PC-3 (cell line): ENCODE data around the gene TMEM223. TPM values are rescaled to one million over a fixed set of nuclear protein-coding genes. Genes with fewer than 3 reads are reported as not detected.
A peak's percentile ranks its signal among the peaks of the same experiment; 100 is the strongest.

Source experiments
- ATAC-seq: fragments of 200-7000 bp; cut with Tn5 transposase; 2 replicates; pipeline ENCODE4 v1.9.1; 2020; ENCODE audit warnings: mild to moderate bottlenecking, moderate library complexity
- BruUV-seq: library from RNA; stranded (reverse); fragments of 400-500 nt; replicated peaks from 2 replicates; lab custom pipeline; 2021; lab: Mats Ljungman, UMichigan
- CTCF ChIA-PET: fragments of 300-600 bp; sonication (Branson Sonifier 250); formaldehyde crosslinking; loops from one replicate; lab custom pipeline; 2022; ENCODE audit warnings: antibody characterized with exemption; lab: Charles Lee
- POLR2A ChIA-PET: fragments of 300-600 bp; sonication (Branson Sonifier 250); formaldehyde crosslinking; loops from one replicate; lab custom pipeline; 2022; ENCODE audit warnings: antibody characterized with exemption; ENCODE audit not compliant: unreplicated experiment; lab: Charles Lee
- DNase-seq: peaks from one replicate; pipeline ENCODE4 v3.0.0-alpha.2; 2015
- H2AFZ ChIP-seq: fragments of 300-600 bp; sonication (generic); 2 replicates; pipeline ENCODE4 v1.6.0; 2016; ENCODE audit warnings: antibody characterized with exemption, low read length
- H3F3A ChIP-seq: fragments of 300-600 bp; sonication (generic); one replicate; pipeline ENCODE4 v1.6.0; 2017; ENCODE audit warnings: antibody characterized with exemption, low read length, control low read depth, mild to moderate bottlenecking; ENCODE audit not compliant: unreplicated experiment
- H3K27ac ChIP-seq: fragments of 300-600 bp; sonication (generic); 2 replicates; pipeline ENCODE4 v1.5.1; 2016; ENCODE audit warnings: mild to moderate bottlenecking, low read length
- H3K27me3 ChIP-seq: fragments of 300-600 bp; sonication (generic); 2 replicates; pipeline ENCODE4 v1.6.1; 2016; ENCODE audit warnings: low read length, mixed read lengths
- H3K36me3 ChIP-seq: fragments of 300-600 bp; sonication (generic); 2 replicates; pipeline ENCODE4 v1.6.1; 2016; ENCODE audit warnings: low read depth, mixed run types, low read length, mixed read lengths
- H3K4me1 ChIP-seq: fragments of 300-600 bp; sonication (generic); 2 replicates; pipeline ENCODE4 v1.5.1; 2016; ENCODE audit warnings: low read length; ENCODE audit not compliant: insufficient read depth
- H3K4me2 ChIP-seq: fragments of 300-600 bp; sonication (generic); 2 replicates; pipeline ENCODE4 v1.6.0; 2016; ENCODE audit warnings: low read length
- H3K4me3 ChIP-seq: fragments of 300-600 bp; sonication (generic); 2 replicates; pipeline ENCODE4 v1.5.1; 2016; ENCODE audit warnings: mild to moderate bottlenecking, low read length, mixed read lengths
- H3K79me2 ChIP-seq: fragments of 300-600 bp; sonication (generic); 2 replicates; pipeline ENCODE4 v1.6.1; 2017; ENCODE audit warnings: low read length, mixed read lengths
- H3K9ac ChIP-seq: fragments of 300-600 bp; sonication (generic); 2 replicates; pipeline ENCODE4 v1.6.0; 2016; ENCODE audit warnings: mild to moderate bottlenecking, low read length
- H3K9me2 ChIP-seq: fragments of 300-600 bp; sonication (generic); replicated peaks from 2 replicates; pipeline ENCODE4 v1.6.1; 2016; ENCODE audit warnings: mixed run types, low read length, mixed read lengths
- H3K9me3 ChIP-seq: fragments of 300-600 bp; sonication (generic); 2 replicates; pipeline ENCODE4 v1.6.1; 2016; ENCODE audit warnings: low read length, mixed read lengths
- H4K20me1 ChIP-seq: fragments of 300-600 bp; sonication (generic); 2 replicates; pipeline ENCODE4 v1.6.1; 2016; ENCODE audit warnings: low read length, mixed read lengths
- EZH2 ChIP-seq: fragments of 300-600 bp; sonication (generic); IDR thresholded peaks from one replicate; pipeline ENCODE4 v1.6.1; 2017; ENCODE audit warnings: antibody characterized with exemption, mild to moderate bottlenecking, low read length; ENCODE audit not compliant: unreplicated experiment
- EZH2phosphoT487 ChIP-seq: fragments of 300-600 bp; sonication (generic); IDR thresholded peaks from 2 replicates; pipeline ENCODE4 v1.6.1; 2018; ENCODE audit warnings: mild to moderate bottlenecking, antibody characterized with exemption, low read length, borderline replicate concordance
- intact Hi-C: fragments of 100-400 bp; cut with micrococcal nuclease; formaldehyde crosslinking; loops from 2 replicates; pipeline ENCODE4 v1.9.0; 2023
- total RNA-seq: library from RNA; depleted of rRNA; stranded (reverse); fragments of >200 nt; gene quantifications from 2 replicates; pipeline ENCODE4 v1.2.3, GENCODE V29; 2014
- TF ChIP-seq, protein P1 (sequence below): fragments of 300-600 bp; sonication (generic); conservative IDR thresholded peaks from 2 replicates; pipeline ENCODE4 v1.5.1; 2017; ENCODE audit warnings: antibody characterized with exemption, low read depth, mild to moderate bottlenecking, low read length

TMEM223 gene
- total RNA-seq, 1 experiment from 2014 or later: 37.5 TPM

GRCh38 chr11:62839050-62839945, 47.5 kb upstream of the TMEM223 start, which contains the start of gene WDR74:
TSS of gene WDR74 (minus strand) at chr11:62839590. CDS start at chr11:62839570, 20 bp downstream.
- peaks cover 6% of the 10 kb centered on the region for H3F3A ChIP-seq
- peak within 1 kb of the TSS; percentile 89 for H3K4me3 ChIP-seq
- DNase-seq (peak; percentile 96), ATAC-seq (peak; percentile 44)
- peaks cover 6% of the 10 kb centered on the region for H3K4me1 ChIP-seq
- H3K9me2 ChIP-seq: no peaks in the 10 kb centered on the region
- H3K9ac ChIP-seq: peak within 1 kb of the TSS; percentile 95
- H3K79me2 ChIP-seq: peaks cover 47% of the 10 kb centered on the region
- peak within 1 kb of the TSS; percentile 59 for H2AFZ ChIP-seq
- H3K36me3 ChIP-seq: peaks cover 22% of the 10 kb centered on the region
- H4K20me1 ChIP-seq: no peaks in the 10 kb centered on the region
- H3K27me3 ChIP-seq: no peaks in the 10 kb centered on the region
- CTCF ChIA-PET: interaction anchor here (0.6 kb wide), 1 partner anchor 162 kb away, joined by 3 read pairs; no protein-coding TSS in a partner anchor
- peak within 1 kb of the TSS; percentile 72 for H3K27ac ChIP-seq
- H3K4me2 ChIP-seq: peak within 1 kb of the TSS; percentile 92
- BruUV-seq: TSS peak; percentile 63
- TF ChIP-seq, protein P1, sequence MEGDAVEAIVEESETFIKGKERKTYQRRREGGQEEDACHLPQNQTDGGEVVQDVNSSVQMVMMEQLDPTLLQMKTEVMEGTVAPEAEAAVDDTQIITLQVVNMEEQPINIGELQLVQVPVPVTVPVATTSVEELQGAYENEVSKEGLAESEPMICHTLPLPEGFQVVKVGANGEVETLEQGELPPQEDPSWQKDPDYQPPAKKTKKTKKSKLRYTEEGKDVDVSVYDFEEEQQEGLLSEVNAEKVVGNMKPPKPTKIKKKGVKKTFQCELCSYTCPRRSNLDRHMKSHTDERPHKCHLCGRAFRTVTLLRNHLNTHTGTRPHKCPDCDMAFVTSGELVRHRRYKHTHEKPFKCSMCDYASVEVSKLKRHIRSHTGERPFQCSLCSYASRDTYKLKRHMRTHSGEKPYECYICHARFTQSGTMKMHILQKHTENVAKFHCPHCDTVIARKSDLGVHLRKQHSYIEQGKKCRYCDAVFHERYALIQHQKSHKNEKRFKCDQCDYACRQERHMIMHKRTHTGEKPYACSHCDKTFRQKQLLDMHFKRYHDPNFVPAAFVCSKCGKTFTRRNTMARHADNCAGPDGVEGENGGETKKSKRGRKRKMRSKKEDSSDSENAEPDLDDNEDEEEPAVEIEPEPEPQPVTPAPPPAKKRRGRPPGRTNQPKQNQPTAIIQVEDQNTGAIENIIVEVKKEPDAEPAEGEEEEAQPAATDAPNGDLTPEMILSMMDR: no peak
- no peak for TF ChIP-seq EZH2
- TF ChIP-seq EZH2phosphoT487: no peak
- H3K9me3 ChIP-seq: no peaks in the 10 kb centered on the region
- POLR2A ChIA-PET: interaction anchor here (0.6 to 2.2 kb wide), 4 partner anchors 40 to 150 kb away, joined by 3 to 22 read pairs (median 6); partner anchors contain the start of genes LRRN4CL and SLC3A2
- intact Hi-C loops: no loop called here

DNA sequence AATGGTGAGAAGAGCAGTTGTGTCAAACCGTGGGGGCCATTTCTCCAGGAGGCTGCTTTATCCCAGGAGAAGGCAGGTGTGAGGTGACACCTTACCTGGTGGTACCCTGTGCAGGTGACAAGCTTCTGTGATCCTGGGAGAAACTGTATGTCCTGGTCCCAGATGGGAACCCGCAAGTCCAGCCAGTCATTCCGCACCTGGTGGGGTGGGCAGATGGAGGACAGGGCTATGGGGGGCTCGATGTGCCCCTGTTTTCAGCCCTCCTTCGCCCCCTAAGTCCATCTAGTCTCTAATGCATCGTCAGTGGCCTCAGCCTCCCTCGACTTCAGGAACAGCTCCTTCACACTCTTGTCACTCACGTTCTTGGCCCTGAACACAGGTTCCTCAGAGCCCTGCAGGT, 43.5 kb upstream of the TMEM223 start:
- no peak overlapping the region for H3K27ac ChIP-seq
- POLR2A ChIA-PET: no interaction called here
- no TSS peak for BruUV-seq
- H2AFZ ChIP-seq: no peak overlapping the region
- H3K4me2 ChIP-seq: no peak overlapping the region
- H3K9me3 ChIP-seq: no peaks in the 10 kb centered on the region
- no peak for ATAC-seq
- peaks cover 58% of the 10 kb centered on the region for H3K79me2 ChIP-seq
- CTCF ChIA-PET: interaction anchor here (0.5 kb wide), 1 partner anchor 44 kb away, joined by 4 read pairs; no protein-coding TSS in a partner anchor
- intact Hi-C loops: no loop called here
- no peak overlapping the region for H3K9ac ChIP-seq
- H3K9me2 ChIP-seq: no peaks in the 10 kb centered on the region
- peaks cover 31% of the 10 kb centered on the region for H3K36me3 ChIP-seq
- H3K27me3 ChIP-seq: no peaks in the 10 kb centered on the region
- no peak for DNase-seq
- TF ChIP-seq EZH2 (no peak), EZH2phosphoT487 (no peak)
- peaks cover 19% of the 10 kb centered on the region for H3K4me1 ChIP-seq
- no peak overlapping the region for H3K4me3 ChIP-seq
- H3F3A ChIP-seq: peaks cover 2% of the 10 kb centered on the region
- 0 out of 2 replicates have a peak, but pooled peaks cover 5% of the 10 kb centered on the region for H4K20me1 ChIP-seq
